GM21825 (cell line): Measurements from ENCODE around the gene CEP44.

Experiments
- ATAC-seq: cut with Tn5 transposase; IDR thresholded peaks from one replicate; pipeline ENCODE4 v1.9.1; 2021; ENCODE audit warnings: mild to moderate bottlenecking, moderate library complexity; ENCODE audit not compliant: unreplicated experiment

Gene CEP44

GRCh38 chr4:174283507-174284471 lies at the start of gene CEP44, which contains the start of gene FBXO8:
Gene CEP44 (plus strand): TSS chr4:174283911. CDS start chr4:174299122, 15,211 bp downstream.
Gene FBXO8 (minus strand): TSS chr4:174283667. CDS start chr4:174263092, 20,575 bp downstream.
- peak; percentile 62 for ATAC-seq

GRCh38 chr4:174236359-174236758 lies 47.4 kb upstream of the CEP44 start:
- ATAC-seq, result no peak

GRCh38 chr4:174241162-174241561 lies 42.5 kb upstream of the CEP44 start:
- no peak for ATAC-seq

- ATAC-seq, result peak; percentile 44
These were observed 39.3 kb upstream of the CEP44 start for GRCh38 chr4:174244441-174244840.

- ATAC-seq, result no peak
These were observed 38.0 kb upstream of the CEP44 start for GRCh38 chr4:174245714-174246113.

- no peak for ATAC-seq
These were observed 35.3 kb upstream of the CEP44 start for GRCh38 chr4:174248407-174248806.

GRCh38 chr4:174252412-174252811 lies 31.3 kb upstream of the CEP44 start:
- ATAC-seq, result no peak

- ATAC-seq, result no peak
These were observed 29.1 kb upstream of the CEP44 start for GRCh38 chr4:174254613-174255012.

GRCh38 chr4:174255374-174255773 lies 28.3 kb upstream of the CEP44 start:
- ATAC-seq, result no peak

GRCh38 chr4:174255786-174256185 lies 27.9 kb upstream of the CEP44 start:
- no peak for ATAC-seq

- no peak for ATAC-seq
These were observed 27.4 kb upstream of the CEP44 start for GRCh38 chr4:174256277-174256713.

- ATAC-seq, result no peak
These were observed 24.1 kb upstream of the CEP44 start for GRCh38 chr4:174259580-174259979.

- peak; percentile 58 for ATAC-seq
These were observed 23.6 kb upstream of the CEP44 start for GRCh38 chr4:174260099-174260498.

GRCh38 chr4:174261432-174261831 lies 22.3 kb upstream of the CEP44 start:
- ATAC-seq, result peak; percentile 40

GRCh38 chr4:174262624-174263444 lies 20.9 kb upstream of the CEP44 start:
- no peak for ATAC-seq

GRCh38 chr4:174263445-174263736 lies 20.3 kb upstream of the CEP44 start:
- no peak for ATAC-seq

GRCh38 chr4:174265916-174266315 lies 17.8 kb upstream of the CEP44 start:
- no peak for ATAC-seq

GRCh38 chr4:174266416-174266815 lies 17.3 kb upstream of the CEP44 start:
- ATAC-seq, result no peak

- ATAC-seq, result no peak
These were observed 9.8 kb upstream of the CEP44 start for GRCh38 chr4:174273930-174274329.

GRCh38 chr4:174274436-174274835 lies 9.3 kb upstream of the CEP44 start:
- no peak for ATAC-seq

GRCh38 chr4:174275101-174275500 lies 8.6 kb upstream of the CEP44 start:
- no peak for ATAC-seq

GRCh38 chr4:174277433-174277832 lies 6.3 kb upstream of the CEP44 start:
- ATAC-seq, result no peak
